MCF 10A (cell line): ENCODE data around the gene IL31. TPM values are rescaled to one million over a fixed set of nuclear protein-coding genes. Genes with fewer than 3 reads are reported as not detected.

Experiments
- BruUV-seq: library from RNA; stranded (reverse); fragments of 400-500 nt; replicated peaks from 2 replicates; lab custom pipeline; 2021; lab: Mats Ljungman, UMichigan
- CTCF ChIA-PET: fragments of 300-600 bp; sonication (Branson Sonifier 250); formaldehyde crosslinking; extraction: SDS; loops from one replicate; lab custom pipeline; 2021; ENCODE audit warnings: antibody characterized with exemption, inconsistent platforms; lab: Yijun Ruan, JAX
- POLR2A ChIA-PET: fragments of 300-600, 350-650 bp; sonication (Branson Sonifier 250); formaldehyde crosslinking; extraction: SDS; loops from one replicate; lab custom pipeline; 2020; ENCODE audit warnings: antibody characterized with exemption, inconsistent platforms; lab: Yijun Ruan, JAX
- DNase-seq: peaks from one replicate; pipeline ENCODE4 v3.0.0-alpha.2; 2018; ENCODE audit not compliant: unreplicated experiment
- H3K27ac Mint-ChIP-seq: one replicate; pipeline ENCODE4 v1.8.0; 2022; ENCODE audit warnings: mild to moderate bottlenecking, low read depth, mixed read lengths; ENCODE audit not compliant: unreplicated experiment
- H3K27me3 Mint-ChIP-seq: one replicate; pipeline ENCODE4 v1.8.0; 2022; ENCODE audit warnings: mixed read lengths; ENCODE audit not compliant: insufficient read depth, unreplicated experiment
- H3K36me3 Mint-ChIP-seq: one replicate; pipeline ENCODE4 v1.8.0; 2022; ENCODE audit warnings: mild to moderate bottlenecking, moderate library complexity, mixed read lengths; ENCODE audit not compliant: insufficient read depth, unreplicated experiment
- H3K4me1 Mint-ChIP-seq: one replicate; pipeline ENCODE4 v1.8.0; 2022; ENCODE audit warnings: mixed read lengths; ENCODE audit not compliant: insufficient read depth, unreplicated experiment
- H3K4me3 Mint-ChIP-seq: one replicate; pipeline ENCODE4 v1.8.0; 2022; ENCODE audit warnings: mild to moderate bottlenecking, moderate library complexity, mixed read lengths; ENCODE audit not compliant: unreplicated experiment
- H3K9me3 Mint-ChIP-seq: one replicate; pipeline ENCODE4 v1.8.0; 2022; ENCODE audit warnings: mixed read lengths; ENCODE audit not compliant: unreplicated experiment
- CTCF ChIP-seq: fragments of 200-600 bp; IDR thresholded peaks from one replicate; pipeline ENCODE4 v1.8.0; 2022; ENCODE audit warnings: antibody characterized with exemption, mild to moderate bottlenecking; ENCODE audit not compliant: unreplicated experiment
- intact Hi-C: fragments of 100-400 bp; cut with micrococcal nuclease; formaldehyde crosslinking; loops from 2 replicates; pipeline ENCODE4 v1.14.1; 2022
- total RNA-seq: library from RNA; stranded (reverse); gene quantifications from 2 replicates; pipeline ENCODE4 v1.2.3, GENCODE V29; 2022

IL31 gene
- total RNA-seq, 1 experiment from 2014 or later: not detected

GRCh38 chr12:122147514-122148290 lies 26.3 kb downstream of the IL31 start:
- Mint-ChIP-seq H3K4me1 (no peaks in the 10 kb centered on the region), H3K27me3 (peaks cover 12% of the 10 kb centered on the region), H3K9me3 (no peaks in the 10 kb centered on the region), H3K27ac (no peak overlapping the region), H3K36me3 (peaks cover 19% of the 10 kb centered on the region), H3K4me3 (no peak overlapping the region)
- intact Hi-C loops: no loop called here
- no peak for TF ChIP-seq CTCF
- POLR2A ChIA-PET: interaction anchor here (0.6 kb wide), 1 partner anchor 1348 kb away, joined by 3 read pairs; no protein-coding TSS in a partner anchor
- CTCF ChIA-PET: interaction anchor here (0.5 to 1.5 kb wide), 2 partner anchors 15 to 17 kb away, joined by 3 to 5 read pairs; no protein-coding TSS in a partner anchor
- no TSS peak for BruUV-seq
- DNase-seq: no peak

DNA sequence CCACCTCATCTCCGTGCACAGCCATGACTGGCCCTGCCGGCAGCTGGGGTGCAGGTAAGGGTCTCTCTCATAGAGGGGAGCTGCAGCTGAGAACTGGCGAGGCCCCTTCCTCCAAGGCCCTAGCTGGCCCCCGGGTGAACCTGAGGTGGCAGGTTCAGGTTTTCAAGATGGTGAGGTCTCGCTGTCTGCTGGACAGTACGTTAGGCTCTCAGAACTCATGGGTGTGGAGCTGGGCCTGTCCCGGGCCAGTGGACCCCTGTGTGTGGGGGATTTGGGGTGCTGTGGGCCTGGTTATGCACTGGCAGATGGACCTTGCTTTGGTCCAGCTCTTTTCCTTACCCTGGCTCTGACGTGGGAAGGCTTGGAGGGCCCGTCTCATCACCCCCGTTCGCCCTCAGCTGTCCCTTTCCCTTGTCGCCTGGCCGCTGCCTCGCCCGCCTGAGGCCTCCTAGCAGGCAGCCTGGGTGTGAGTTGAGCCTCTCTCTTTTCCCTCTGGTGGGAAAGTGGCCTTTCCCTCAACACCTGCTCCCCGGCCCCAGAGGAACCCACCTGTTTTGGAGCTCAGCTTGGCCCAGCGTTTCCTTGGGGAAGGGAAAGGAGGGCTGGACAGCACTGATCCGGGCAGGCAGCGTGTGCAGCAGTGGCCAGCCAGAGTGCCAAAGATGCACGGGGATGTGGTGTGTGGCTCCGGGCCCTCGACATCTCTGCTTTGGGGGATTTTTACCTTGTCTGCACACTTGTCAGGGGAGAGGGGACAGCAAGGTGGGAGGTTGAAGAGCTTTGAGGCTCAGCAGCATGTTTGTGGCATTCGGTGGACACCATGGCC lies 28.3 kb downstream of the IL31 start:
- Mint-ChIP-seq H3K4me3 (no peak overlapping the region), H3K27me3 (no peaks in the 10 kb centered on the region), H3K36me3 (peaks cover 27% of the 10 kb centered on the region), H3K9me3 (no peaks in the 10 kb centered on the region), H3K27ac (no peak overlapping the region), H3K4me1 (no peaks in the 10 kb centered on the region)
- BruUV-seq: no TSS peak
- POLR2A ChIA-PET: interaction anchor here (0.8 kb wide), 2 partner anchors 9 to 258 kb away, joined by 3 read pairs; no protein-coding TSS in a partner anchor
- CTCF ChIA-PET: interaction anchor here (0.5 to 1.2 kb wide), 3 partner anchors 22 to 45 kb away, joined by 3 to 4 read pairs (median 4); no protein-coding TSS in a partner anchor
- DNase-seq: no peak
- intact Hi-C loops: no loop called here
- TF ChIP-seq CTCF: no peak

DNA sequence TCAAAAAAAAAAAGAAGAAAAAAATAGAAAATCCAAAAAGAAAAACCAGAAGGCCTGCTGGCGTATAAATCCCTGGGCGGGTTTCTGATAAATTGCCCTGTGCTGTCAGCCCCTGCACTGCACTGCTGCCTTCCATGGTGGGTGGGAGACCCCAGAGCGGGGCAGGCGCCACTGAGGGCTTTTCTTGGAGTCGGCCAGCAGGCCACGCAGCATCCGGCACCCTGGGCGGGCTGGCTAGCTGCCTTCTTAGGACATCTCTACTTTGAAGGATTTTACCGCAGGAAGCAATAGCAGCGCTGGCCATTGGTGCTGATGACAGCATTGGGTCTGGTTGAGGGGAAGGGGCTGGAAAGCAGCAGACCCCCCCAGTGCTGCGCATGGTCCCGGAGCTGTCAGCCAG lies 29.1 kb downstream of the IL31 start:
- TF ChIP-seq CTCF: no peak
- H3K4me3 Mint-ChIP-seq: no peak overlapping the region
- intact Hi-C loops: no loop called here

GRCh38 chr12:122142857-122143256 lies 31.2 kb downstream of the IL31 start:
- no peaks in the 10 kb centered on the region for H3K27me3 Mint-ChIP-seq
- no peaks in the 10 kb centered on the region for H3K9me3 Mint-ChIP-seq
- intact Hi-C loops: no loop called here
- CTCF ChIA-PET: interaction anchor here (0.6 to 1.2 kb wide), 2 partner anchors 12 to 332 kb away, joined by 3 to 5 read pairs; no protein-coding TSS in a partner anchor
- TF ChIP-seq CTCF: no peak
- DNase-seq: no peak
- H3K36me3 Mint-ChIP-seq: peaks cover 33% of the 10 kb centered on the region
- no peak overlapping the region for H3K4me3 Mint-ChIP-seq
- H3K4me1 Mint-ChIP-seq: no peaks in the 10 kb centered on the region
- H3K27ac Mint-ChIP-seq: no peak overlapping the region
- no TSS peak for BruUV-seq
- POLR2A ChIA-PET: no interaction called here

More for the DNA sequence above, 29.1 kb downstream of the IL31 start:
- Mint-ChIP-seq H3K36me3 (peaks cover 33% of the 10 kb centered on the region), H3K4me1 (no peaks in the 10 kb centered on the region), H3K9me3 (no peaks in the 10 kb centered on the region), H3K27me3 (no peaks in the 10 kb centered on the region), H3K27ac (no peak overlapping the region)
- BruUV-seq: no TSS peak
- no peak for DNase-seq
- POLR2A ChIA-PET: interaction anchor here (0.8 kb wide), 1 partner anchor 10 kb away, joined by 3 read pairs; no protein-coding TSS in a partner anchor
- CTCF ChIA-PET: no interaction called here
